ENCODE measurements around the gene NEK7.

DNA sequence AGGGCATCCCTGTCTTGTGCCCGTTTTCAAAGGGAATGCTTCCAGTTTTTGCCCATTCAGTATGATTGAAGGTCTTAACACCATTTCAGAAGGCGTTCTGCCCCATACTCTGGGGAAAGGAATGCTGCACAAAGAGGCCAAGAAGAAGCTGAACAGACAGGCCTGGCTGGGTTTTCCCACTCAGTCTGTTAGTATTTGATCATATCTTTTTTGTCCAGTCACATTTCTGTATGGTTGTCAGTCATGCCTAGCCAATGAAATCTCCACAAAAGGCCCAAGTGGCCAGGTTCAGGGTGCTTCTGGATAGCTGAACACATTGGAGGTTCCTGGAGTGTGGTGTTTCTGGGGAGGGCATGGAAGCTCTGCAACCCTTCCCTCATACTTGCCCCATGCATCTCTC lies 72.1 kb downstream of the NEK7 start:
- TF ChIP-seq POLR2A (IDR thresholded peaks at IDR 0.05; ENCODE audit: low read length) (no peak), GATA1 (IDR thresholded peaks at IDR 0.05; ENCODE audit: low read depth, low read length) (no peak)
